Keratinocyte (primary cell): ENCODE results near the gene XYLT2. TPM values are rescaled to one million over a fixed set of nuclear protein-coding genes. Genes with fewer than 3 reads are reported as not detected.

Source experiments
- DNase-seq: peaks from one replicate; pipeline ENCODE4 v3.0.0-alpha.2; 2011; ENCODE audit warnings: low read depth, missing footprints, low spot score
- FAIRE-seq: peaks from 2 replicates; lab custom pipeline; 2011; peaks lifted over from hg19 to GRCh38; lab: Jason Lieb, UNC
- H2AFZ ChIP-seq: 2 replicates; pipeline ENCODE4 v1.6.0; 2012; ENCODE audit warnings: low read length, control low read depth, inconsistent platforms; ENCODE audit not compliant: control insufficient read depth
- H3K27ac ChIP-seq: 2 replicates; pipeline ENCODE4 v1.5.1; 2011; ENCODE audit warnings: low read length; ENCODE audit not compliant: control insufficient read depth, insufficient read depth
- H3K27me3 ChIP-seq: 3 replicates; pipeline ENCODE4 v1.6.0; 2011; ENCODE audit warnings: low read length; ENCODE audit not compliant: control insufficient read depth, insufficient read depth; ENCODE audit errors: extremely low read depth
- H3K36me3 ChIP-seq, 2 experiments: 2 replicates in 1 of 2; 3 replicates in 1 of 2; pipeline ENCODE4 v1.5.1; 2011; ENCODE audit warnings: low read length in 2 of 2, mild to moderate bottlenecking in 1 of 2; ENCODE audit not compliant: control insufficient read depth in 2 of 2, insufficient read depth in 2 of 2; ENCODE audit errors: extremely low read depth in 1 of 2
- H3K4me1 ChIP-seq: 3 replicates; pipeline ENCODE4 v1.5.1; 2011; ENCODE audit warnings: low read length; ENCODE audit not compliant: control insufficient read depth, insufficient read depth; ENCODE audit errors: extremely low read depth
- H3K4me2 ChIP-seq: 3 replicates; pipeline ENCODE4 v1.6.0; 2011; ENCODE audit warnings: low read depth, low read length; ENCODE audit not compliant: control insufficient read depth, insufficient read depth; ENCODE audit errors: extremely low read depth
- H3K4me3 ChIP-seq, 3 experiments: fragments of 200-600 bp in 1 of 3; sonication (generic) in 1 of 3; 2 replicates in 2 of 3; 3 replicates in 1 of 3; pipeline ENCODE4 v1.5.1; 2011 to 2016; ENCODE audit warnings: low read length in 3 of 3, mild to moderate bottlenecking in 3 of 3, control low read depth in 2 of 3, inconsistent platforms in 1 of 3, low read depth in 1 of 3, mixed read lengths in 1 of 3, mixed run types in 1 of 3, moderate library complexity in 1 of 3; ENCODE audit not compliant: control insufficient read depth in 2 of 3, insufficient read depth in 2 of 3; ENCODE audit errors: extremely low read depth in 1 of 3
- H3K79me2 ChIP-seq: 2 replicates; pipeline ENCODE4 v1.6.0; 2012; ENCODE audit warnings: low read length; ENCODE audit not compliant: control insufficient read depth, insufficient read depth
- H3K9ac ChIP-seq: 3 replicates; pipeline ENCODE4 v1.6.0; 2011; ENCODE audit warnings: low read length; ENCODE audit not compliant: control insufficient read depth, insufficient read depth; ENCODE audit errors: extremely low read depth
- H3K9me1 ChIP-seq: 3 replicates; pipeline ENCODE4 v1.6.0; 2011; ENCODE audit warnings: low read length; ENCODE audit not compliant: control insufficient read depth, insufficient read depth; ENCODE audit errors: extremely low read depth
- H3K9me3 ChIP-seq: 2 replicates; pipeline ENCODE4 v1.5.1; 2012; ENCODE audit warnings: low read depth, low read length; ENCODE audit not compliant: control insufficient read depth
- H4K20me1 ChIP-seq: 3 replicates; pipeline ENCODE4 v1.6.0; 2011; ENCODE audit warnings: low read length; ENCODE audit not compliant: control insufficient read depth, insufficient read depth; ENCODE audit errors: extremely low read depth
- CTCF ChIP-seq, 3 experiments: IDR thresholded peaks in 1 of 3; conservative IDR thresholded peaks in 1 of 3; optimal IDR thresholded peaks in 1 of 3; 2 replicates in 2 of 3; 3 replicates in 1 of 3; pipeline versions ENCODE3 to v1.5.1; 2011; ENCODE audit warnings: low read length in 3 of 3, mild to moderate bottlenecking in 3 of 3, moderate library complexity in 2 of 3, control low read depth in 1 of 3, inconsistent platforms in 1 of 3; ENCODE audit not compliant: insufficient read depth in 2 of 3; ENCODE audit errors: extremely low read depth in 1 of 3
- EZH2 ChIP-seq: IDR thresholded peaks from one replicate; pipeline ENCODE4 v1.6.1; 2012; ENCODE audit warnings: inconsistent platforms, mild to moderate bottlenecking, low read length, moderate library complexity
- dilution Hi-C: fragments of 300-500 bp; cut with MboI; formaldehyde crosslinking; loops from one replicate; pipeline ENCODE4 v1.7.0; 2020; ENCODE audit warnings: low sequenced_read_pairs; ENCODE audit not compliant: extremely low pct_ligation_motif_present
- polyA plus RNA-seq, 5 experiments: library from polyadenylated mRNA; depleted of rRNA in 3 of 5; stranded (reverse) in 3 of 5; stranded (forward) in 1 of 5; unstranded in 1 of 5; fragments of >200 nt; gene quantifications; 1 replicate in 1 of 5; 2 replicates in 3 of 5; 3 replicates in 1 of 5; pipeline versions ENCODE4 v1.2.1 to v1.2.3, GENCODE V29; 2011 to 2012; ENCODE audit warnings: missing spikeins in 2 of 5, low read depth in 1 of 5, low replicate concordance in 1 of 5

Gene XYLT2
- polyA plus RNA-seq, 1 donor (not counting 4 experiments of a cell fraction or from before 2014, with no cell fraction given), result 15.3 TPM

GRCh38 chr17:50394711-50395110, 48.8 kb downstream of the XYLT2 start:
- Histone ChIP-seq H3K36me3 (peaks cover 29 to 54% of the 10 kb centered on the region in 2 experiments), H3K27me3 (no peaks in the 10 kb centered on the region), H3K4me2 (peak overlapping the region; percentile 95), H3K4me1 (peaks cover 17% of the 10 kb centered on the region), H4K20me1 (peaks cover 8% of the 10 kb centered on the region), H3K9ac (peak overlapping the region; percentile 36), H3K79me2 (peaks cover 69% of the 10 kb centered on the region), H3K4me3 (peak overlapping the region in 2 of 3 experiments; percentile 16 to 30), H3K9me1 (no peaks in the 10 kb centered on the region), H2AFZ (no peak overlapping the region), H3K9me3 (no peaks in the 10 kb centered on the region), H3K27ac (no peak overlapping the region)
- DNase-seq, result no peak
- dilution Hi-C loops, result no loop called here
- FAIRE-seq, result no peak
- TF ChIP-seq EZH2 (no peak), CTCF (optimal IDR thresholded peaks at IDR 0.05 in 1 of 3, IDR thresholded peaks at IDR 0.05 in 1 of 3, conservative IDR thresholded peaks at IDR 0.05 in 1 of 3; ENCODE audit: extremely low read depth in 1 of 3, insufficient read depth in 2 of 3, low read length in 3 of 3) (peak in 1 of 3 experiments; percentile 8)

GRCh38 chr17:50396261-50397110, 50.6 kb downstream of the XYLT2 start:
- TF ChIP-seq CTCF (optimal IDR thresholded peaks at IDR 0.05 in 1 of 3, IDR thresholded peaks at IDR 0.05 in 1 of 3, conservative IDR thresholded peaks at IDR 0.05 in 1 of 3; ENCODE audit: extremely low read depth in 1 of 3, insufficient read depth in 2 of 3, low read length in 3 of 3), result no peak
- TF ChIP-seq EZH2, result no peak
- Histone ChIP-seq H3K27me3 (no peaks in the 10 kb centered on the region), H4K20me1 (peaks cover 8% of the 10 kb centered on the region), H3K4me3 (peak overlapping the region; percentile 88 to 97 (median 95)), H3K9me3 (no peaks in the 10 kb centered on the region), H3K4me1 (peaks cover 17% of the 10 kb centered on the region), H3K9me1 (no peaks in the 10 kb centered on the region), H3K9ac (peak overlapping the region; percentile 98), H3K27ac (peak overlapping the region; percentile 89), H2AFZ (no peak overlapping the region), H3K36me3 (peaks cover 22 to 39% of the 10 kb centered on the region in 2 experiments), H3K79me2 (peaks cover 54% of the 10 kb centered on the region), H3K4me2 (peak overlapping the region; percentile 95)
- DNase-seq (no peak), FAIRE-seq (no peak)
- dilution Hi-C loops, result no loop called here
